HT1080 (cell line): ENCODE measurements around the gene TM4SF5. TPM values are rescaled to one million over a fixed set of nuclear protein-coding genes. Genes with fewer than 3 reads are reported as not detected.

Source experiments
- DNase-seq: peaks from one replicate; pipeline ENCODE4 v3.0.0-alpha.2; 2015; ENCODE audit warnings: low read depth
- polyA plus RNA-seq, 2 experiments: library from polyadenylated mRNA; depleted of rRNA; stranded (reverse); fragments of >200 nt; gene quantifications; 2 replicates each; pipeline ENCODE4 v1.2.3, GENCODE V29; 2015
- total RNA-seq: library from RNA; depleted of rRNA; stranded (reverse); fragments of >200 nt; shearing (Covaris generic); gene quantifications from 2 replicates; pipeline ENCODE4 v1.2.3, GENCODE V29; 2014; rRNA removed

The TM4SF5 gene, protein sequence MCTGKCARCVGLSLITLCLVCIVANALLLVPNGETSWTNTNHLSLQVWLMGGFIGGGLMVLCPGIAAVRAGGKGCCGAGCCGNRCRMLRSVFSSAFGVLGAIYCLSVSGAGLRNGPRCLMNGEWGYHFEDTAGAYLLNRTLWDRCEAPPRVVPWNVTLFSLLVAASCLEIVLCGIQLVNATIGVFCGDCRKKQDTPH
- not detected in 2 replicates for total RNA-seq
- not detected in 2 replicates for polyA plus RNA-seq (2015; cell fraction: cytosol; rRNA removed)
- polyA plus RNA-seq (2015; cell fraction: nucleus; rRNA removed), result not detected in 2 replicates

DNA sequence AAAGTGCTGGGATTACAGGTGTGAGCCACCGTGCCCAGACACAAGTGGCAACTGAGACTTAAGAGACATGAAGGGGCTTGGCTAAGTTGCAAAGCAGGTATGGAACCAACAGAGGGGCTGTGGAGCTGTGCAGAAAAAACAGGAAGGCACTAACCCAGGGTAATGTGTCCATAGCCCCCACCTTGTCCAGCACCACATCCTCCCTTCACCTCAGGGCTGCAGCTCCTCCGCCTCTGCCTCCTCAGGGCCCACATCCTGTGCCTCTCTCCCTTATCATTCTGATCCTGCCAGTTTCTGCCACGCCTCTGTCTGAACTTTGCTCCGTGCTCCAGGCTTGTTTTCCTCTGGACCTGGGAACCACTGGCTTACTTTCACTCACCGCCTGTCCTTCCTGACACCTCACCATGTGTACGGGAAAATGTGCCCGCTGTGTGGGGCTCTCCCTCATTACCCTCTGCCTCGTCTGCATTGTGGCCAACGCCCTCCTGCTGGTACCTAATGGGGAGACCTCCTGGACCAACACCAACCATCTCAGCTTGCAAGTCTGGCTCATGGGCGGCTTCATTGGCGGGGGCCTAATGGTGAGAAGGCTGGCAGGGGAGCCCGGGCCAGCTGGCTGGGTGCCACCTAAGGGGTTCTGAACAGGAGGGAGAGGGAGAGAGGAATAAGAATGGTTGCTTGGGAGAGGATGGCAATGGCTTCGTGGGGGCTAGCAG lies at the start of gene TM4SF5:
TM4SF5 (plus strand) TSS at position 368 of the 716 bp plus-strand sequence; CDS start at position 405, 37 bp downstream.
- no peak for DNase-seq

DNA sequence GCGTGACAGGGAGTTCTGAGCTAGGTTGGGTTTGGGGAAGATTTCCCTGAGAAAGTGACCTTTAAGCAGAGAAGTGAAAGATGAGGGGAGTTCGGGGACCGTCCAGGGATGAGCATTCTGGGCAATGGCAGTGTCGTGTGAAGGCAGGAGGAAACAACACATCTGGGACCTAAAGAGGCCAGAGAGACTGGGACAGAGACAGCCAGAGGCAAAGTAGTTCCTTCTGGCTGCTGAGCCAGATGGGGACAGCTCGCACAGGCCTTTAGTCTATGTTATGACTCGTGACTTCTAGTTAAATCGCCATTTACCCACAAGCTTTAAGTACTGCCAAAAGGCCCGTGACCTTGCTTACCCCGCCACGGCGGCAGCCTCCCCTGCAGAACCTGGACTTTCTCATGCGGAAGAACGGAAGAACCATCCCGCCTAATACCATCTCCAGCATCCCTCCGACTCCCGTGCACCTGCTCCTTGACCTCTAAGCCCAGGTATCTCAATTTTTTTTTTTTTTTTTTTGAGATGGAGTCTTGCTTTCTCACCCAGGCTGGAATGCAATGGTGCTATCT lies 48.9 kb upstream of the TM4SF5 start:
- no peak for DNase-seq

DNA sequence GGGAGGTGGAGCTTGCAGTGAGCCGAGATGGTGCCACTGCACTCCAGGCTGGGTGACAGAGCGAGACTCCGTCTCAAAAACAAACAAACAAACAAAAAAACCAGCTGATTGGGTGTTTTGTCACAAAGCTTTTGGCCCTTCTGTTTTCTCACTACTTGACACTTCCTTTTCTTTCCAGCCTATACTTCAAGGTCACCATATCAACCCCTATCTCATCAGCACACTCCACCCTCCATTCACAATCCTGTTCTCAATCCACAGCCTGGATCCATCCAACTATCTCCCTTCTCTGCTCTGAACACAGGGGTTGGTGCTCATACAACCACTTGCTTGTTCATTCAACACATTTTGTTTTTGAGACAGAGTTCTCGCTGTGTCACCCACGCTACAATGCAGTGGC lies 47.0 kb upstream of the TM4SF5 start:
- DNase-seq, result no peak

DNA sequence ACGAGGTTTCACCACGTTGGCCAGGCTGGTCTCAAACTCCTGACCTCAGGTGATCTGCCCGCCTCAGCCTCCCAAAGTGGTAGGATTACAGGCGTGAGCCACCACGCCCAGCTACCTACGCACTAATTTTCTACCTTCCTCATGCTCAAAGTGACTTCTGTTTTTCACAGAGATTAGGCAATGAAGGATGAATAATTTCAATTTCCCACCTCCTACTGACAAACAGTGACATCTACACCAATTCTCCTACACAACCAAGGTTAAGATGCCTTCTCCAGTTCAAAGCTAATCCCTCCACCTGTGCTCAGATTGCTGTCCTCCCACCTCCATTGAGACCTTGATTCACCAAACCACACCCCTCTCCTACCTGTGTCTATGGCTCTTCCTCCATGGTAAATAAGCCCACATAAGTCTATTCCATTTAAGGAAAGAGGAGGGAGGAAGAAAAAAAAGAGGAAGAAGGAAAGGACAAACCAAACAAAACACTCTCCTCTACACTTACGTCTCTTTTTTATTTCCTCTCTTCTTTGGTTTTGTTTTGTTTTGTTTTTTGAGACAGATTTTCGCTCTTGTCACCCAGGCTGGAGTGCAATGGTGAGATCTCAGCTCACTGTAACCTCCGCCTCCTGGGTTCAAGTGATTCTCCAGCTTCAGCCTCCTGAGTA lies 45.9 kb upstream of the TM4SF5 start:
- DNase-seq, result no peak

DNA sequence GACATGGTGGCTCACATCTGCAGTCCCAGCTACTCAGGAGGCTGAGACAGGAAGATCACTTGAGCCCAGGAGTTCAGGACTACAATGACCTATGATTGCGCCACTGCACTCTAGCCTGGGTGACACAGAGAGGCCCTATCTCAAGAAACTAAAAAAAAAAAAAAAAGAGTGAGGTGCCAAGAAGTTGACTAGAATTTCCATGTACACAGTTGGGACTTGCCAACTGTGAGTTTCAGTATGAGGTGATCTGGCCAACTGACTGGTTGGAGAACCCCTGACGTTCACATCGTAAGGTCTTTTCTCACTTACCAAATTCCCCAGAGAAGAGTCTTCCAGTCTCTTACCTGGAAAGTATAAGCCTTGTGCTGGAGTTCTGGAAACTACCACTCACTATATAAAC lies 43.6 kb upstream of the TM4SF5 start:
- DNase-seq, result no peak

DNA sequence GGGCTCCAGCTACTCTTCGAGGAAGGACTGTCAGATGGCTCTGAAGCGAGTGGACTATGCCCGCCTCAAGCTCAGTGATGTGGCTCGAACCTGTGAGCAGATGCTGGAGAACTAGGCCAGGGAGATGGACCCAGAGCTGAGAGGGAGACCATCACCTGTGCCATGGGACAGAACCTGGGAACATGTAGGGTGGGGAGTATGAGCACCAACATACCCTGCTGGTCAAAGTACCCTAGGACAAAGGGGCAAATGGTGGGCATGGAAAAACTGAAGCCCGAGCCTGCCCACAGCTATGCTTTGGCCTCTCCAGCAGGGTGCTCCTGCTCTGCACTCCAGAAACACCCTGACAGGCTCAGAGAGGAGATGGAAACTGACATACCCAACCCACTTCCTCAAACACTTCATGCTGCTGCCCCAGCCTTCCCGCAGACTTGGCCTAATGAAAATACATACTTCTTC lies 38.6 kb upstream of the TM4SF5 start:
- no peak for DNase-seq

DNA sequence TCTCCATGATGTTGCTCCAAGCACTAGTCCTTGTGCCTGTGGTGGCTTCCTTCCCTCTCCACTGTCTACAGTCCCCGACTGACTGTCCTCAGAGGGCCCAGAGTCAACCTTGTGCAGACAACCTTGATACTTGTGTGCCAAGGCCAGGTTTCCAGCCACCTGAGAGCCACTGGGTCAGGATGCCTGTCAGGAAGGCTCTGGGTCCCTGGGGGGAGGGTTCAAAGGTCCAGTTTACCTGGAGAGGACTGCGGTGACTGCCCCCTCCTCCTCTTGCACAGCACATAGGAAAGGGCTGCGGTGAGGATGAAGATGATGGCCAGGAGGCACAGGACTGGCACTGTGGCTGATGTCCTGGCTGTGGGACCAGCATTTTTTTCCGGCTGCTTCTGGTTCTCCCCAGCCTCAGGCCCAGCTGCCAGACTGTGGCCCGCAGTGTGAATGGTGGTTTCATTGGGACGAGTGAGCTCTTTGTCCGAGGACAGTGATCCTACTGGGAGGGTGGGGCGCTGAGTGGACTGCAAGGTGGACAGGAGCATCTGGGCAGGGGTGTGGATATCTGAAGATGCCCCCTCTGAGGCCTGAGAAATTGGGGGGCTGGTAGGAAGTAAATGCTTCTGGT lies 36.7 kb upstream of the TM4SF5 start:
- DNase-seq, result no peak

DNA sequence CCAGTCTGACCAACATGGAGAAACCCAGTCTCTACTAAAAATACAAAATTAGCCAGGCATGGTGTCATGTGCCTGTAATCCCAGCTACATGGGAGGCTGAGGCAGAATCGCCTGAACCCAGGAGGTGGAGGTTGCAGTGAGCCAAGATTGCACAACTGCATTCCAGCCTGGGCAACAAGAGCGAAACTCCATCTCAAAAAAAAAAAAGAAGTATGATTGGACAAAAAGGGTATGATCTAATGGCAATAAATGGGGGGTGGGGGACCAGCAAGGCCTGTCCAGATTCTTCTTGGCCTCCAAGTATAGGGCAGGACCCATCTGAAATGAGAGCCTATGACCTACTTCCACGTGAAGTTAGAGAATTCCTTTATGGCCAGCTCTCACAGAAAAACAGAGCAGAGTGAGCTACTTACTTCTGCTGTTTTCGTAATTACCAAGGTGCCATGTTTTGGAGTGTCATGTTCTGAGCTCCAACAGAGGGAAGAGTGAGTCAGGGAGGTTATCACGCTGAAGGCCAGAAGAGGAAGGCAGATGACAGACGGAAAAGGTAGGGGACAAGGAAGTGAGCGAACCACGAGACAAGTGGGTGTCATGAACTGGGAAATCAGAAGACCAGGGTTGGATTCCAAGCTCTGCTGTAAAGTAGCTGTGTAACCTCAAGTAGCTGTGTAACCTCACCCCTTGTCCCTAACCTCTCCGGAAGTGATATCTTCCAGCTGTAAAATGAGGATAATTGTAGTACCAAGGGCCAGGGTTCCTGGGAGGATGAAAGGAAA lies 35.6 kb upstream of the TM4SF5 start:
- no peak for DNase-seq

DNA sequence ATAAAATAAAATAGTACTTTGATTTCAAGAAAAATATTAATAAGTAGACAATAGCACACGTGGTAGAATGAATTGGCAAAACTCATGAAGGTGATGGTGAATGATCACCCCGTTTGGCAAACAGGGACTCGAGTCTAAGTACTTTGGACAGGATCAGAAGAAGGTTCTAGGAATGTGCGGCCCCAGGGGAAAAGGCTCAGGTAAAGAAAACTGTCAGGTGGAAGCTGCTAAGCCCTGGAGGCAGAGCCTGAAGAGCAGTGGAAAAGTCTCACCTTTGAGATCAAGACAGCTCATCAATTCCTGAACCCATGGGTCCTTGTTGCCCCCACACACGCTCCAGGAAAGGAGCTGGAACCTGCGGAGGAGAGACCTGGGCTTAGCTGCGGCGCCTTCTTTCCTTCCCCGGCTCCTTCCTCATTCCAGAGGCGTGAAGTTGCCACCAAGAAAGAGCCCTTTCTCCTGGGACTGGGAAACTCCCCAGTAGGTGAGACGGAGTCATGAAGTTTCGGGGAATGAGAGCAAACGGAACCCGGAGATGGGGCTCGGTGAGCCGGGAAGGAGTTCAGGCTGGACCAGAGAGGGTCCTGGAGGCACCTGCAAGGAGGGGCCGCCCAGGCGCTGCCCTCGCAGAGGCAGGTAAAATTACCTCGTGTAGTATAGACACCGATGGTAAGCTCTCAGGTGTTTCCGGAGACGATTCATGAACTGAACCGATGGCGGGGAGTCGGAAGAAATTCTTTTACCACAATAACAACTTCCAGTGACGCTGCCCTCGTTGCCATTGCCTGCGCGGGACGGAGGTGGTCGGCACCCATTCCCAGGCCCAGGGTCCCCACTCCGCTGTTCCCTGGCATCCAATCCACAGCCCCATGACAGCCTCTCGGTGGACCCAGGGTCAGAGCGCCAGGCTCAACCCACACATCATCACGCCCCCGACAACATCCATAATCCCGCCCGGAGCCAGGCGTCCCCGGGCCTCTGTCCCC lies 33.3 kb upstream of the TM4SF5 start:
- no peak for DNase-seq

DNA sequence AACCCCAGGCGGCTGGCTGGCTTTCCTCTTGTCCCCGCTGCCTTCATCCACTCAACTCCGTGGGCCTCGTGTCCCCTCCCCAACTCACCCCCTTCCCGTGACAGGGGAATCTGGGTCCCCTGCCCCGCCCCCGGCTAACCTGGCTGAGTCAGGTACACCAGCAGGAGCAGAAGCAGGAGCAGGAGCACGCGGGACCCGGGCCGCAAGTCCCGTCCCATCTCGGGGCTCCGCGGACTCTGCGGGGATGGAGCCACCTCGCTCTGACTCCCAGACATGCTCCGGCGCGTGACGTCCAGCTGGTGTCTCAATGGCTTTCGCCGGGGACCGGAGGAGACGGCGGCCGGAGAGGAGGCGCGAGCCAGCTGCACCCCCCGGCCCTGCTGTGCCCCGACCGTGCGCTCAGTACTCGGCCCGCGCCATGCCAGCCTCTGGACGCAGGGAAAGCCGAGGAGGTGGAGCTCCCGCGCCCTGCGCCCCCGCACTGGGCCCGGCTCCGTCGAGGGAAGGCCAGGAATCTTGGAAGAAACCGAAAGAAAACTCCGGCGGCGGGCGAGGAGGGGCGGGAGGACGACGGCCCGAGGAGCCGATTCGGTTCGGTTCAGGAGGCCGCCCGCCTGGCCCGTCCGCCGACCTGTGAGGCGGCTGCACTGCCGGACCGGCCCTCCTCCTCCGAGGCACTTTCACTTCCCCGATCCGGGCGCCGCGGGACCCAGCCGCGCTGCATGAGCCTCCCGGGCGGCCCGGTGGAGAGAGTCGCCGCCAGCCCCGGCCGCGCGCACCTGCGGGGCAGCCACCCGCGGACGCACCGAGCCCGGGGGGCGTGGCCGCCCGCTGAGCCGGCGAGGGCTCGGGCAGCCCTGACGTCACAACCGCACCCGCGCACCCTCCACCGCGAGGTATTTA lies 32.3 kb upstream of the TM4SF5 start, which contains the start of the genes CXCL16 and ZMYND15:
CXCL16 (minus strand) TSS at position 807 of the 903 bp plus-strand sequence; CDS start at position 218, 589 bp downstream.
ZMYND15 (plus strand) TSS at position 712 of the 903 bp plus-strand sequence. CDS start 716 bp downstream, outside the sequence.
- no peak for DNase-seq

DNA sequence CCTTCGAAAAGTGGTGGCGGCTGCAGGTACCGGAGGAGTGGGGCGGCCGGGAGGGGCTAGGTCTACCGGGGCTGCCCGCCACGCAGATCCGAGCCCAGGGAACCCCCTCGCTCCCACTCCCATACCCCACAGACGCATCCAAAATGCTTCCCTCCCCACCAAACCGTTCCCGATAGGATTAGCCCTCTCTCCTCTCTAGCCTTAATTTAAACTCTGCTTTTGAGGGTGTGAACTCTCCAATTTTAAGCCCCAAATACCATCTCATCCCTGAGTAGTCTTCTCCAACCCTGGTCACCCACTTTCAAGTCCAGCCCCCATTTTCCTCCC lies 31.7 kb upstream of the TM4SF5 start:
- no peak for DNase-seq

DNA sequence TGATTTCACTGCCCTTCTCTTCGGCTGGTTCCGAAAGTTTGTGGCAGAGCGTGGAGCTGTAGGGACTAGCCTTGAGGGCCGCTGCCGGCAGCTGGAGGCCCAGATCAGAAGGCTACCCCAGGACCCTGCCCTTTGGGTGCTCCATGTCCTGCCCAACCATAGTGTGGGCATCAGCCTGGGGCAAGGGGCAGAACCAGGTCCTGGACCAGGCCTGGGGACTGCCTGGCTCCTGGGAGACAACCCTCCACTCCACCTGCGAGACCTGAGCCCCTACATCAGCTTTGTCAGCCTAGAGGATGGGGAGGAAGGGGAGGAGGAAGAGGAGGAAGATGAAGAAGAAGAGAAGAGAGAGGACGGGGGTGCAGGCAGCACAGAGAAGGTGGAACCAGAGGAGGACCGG lies 31.1 kb upstream of the TM4SF5 start:
- DNase-seq, result no peak

DNA sequence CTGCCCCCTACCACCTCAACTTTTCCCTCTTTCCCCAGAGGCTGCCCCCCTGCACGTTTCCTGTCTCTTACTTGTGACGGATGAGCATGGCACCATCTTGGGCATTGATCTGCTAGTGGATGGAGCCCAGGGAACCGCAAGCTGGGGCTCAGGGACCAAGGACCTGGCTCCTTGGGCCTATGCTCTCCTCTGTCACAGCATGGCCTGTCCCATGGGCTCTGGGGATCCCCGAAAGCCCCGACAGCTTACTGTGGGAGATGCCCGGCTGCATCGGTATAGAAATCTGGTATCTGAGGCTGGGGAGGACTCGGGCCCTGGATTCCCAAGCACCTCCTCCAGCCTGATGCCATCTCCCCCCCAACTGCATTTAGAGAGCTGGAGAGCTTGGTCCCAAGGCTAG lies 30.1 kb upstream of the TM4SF5 start:
- no peak for DNase-seq

DNA sequence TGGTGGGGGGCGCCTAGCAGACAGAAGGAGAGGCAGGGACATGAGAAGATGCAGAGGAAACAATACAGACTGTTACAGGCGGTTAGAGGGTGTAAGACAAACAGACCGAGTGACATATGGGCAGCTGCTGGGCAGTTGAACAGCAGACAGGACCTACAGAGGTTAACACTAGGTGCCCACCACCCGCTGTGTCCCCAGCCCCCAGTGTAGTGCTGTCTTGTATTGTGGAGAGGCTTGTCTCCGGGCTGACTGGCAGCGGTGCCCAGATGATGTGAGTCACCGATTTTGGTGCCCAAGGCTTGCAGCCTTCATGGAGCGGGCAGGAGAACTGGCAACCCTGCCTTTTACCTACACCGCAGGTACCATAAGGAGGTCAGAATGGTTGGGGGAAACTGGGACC lies 29.6 kb upstream of the TM4SF5 start:
- DNase-seq, result no peak

DNA sequence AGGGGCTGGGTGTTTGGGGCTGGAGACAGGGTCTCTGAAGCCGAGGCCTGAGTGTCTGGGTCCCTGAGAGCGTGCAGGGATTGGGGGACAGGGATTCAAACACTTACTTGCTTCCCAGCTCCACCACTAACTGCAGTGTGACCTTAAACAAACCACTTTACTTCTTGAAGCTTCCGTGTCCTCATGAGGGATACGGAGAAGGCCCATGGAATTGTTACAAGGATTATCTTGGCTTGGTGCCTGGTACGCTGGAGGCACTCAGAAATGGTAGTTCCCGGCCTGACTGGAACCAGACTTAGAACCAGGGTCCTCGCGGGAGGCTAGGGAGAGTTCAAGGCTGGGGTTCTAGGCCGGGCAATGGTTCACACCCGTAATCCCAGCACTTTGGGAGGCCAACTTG lies 29.1 kb upstream of the TM4SF5 start:
- DNase-seq, result no peak

DNA sequence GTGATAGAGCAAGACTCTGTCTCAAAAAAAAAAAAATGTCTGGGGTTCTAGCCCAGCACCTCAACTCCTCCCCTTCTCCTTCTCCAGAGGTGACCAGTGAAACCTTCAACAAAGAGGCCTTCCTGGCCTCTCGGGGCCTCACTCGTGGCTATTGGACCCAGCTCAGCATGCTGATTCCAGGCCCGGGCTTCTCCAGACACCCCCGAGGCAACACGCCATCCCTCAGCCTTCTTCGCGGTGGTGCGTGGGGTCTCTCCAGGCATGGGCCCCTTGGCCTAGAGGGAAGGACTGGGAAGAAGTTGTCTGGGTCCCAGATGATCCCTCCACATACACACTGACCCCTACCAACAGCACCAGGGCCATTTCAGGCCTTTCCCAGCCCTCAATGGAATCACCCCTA lies 28.5 kb upstream of the TM4SF5 start:
- DNase-seq, result no peak

DNA sequence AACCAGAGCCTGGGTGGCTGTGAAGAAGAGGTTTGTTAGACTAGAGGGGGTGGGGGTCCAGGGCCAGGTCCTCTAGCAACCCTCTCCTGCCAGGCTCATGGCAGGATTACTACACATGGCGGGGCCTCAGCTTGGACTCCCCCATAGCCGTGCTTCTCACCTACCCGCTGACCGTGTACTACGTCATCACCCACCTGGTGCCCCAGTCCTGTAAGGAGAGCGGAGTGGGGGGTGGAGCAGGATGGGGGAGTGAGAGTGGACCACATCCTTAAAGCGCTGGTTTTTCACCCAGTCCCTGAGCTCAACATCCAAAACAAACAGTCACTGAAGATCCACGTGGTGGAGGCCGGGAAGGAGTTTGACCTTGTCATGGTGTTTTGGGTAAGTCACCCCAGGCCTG lies 27.8 kb upstream of the TM4SF5 start:
- no peak for DNase-seq
